ENCODE results near the gene HEPACAM.

Gene HEPACAM

GRCh38 chr11:124899383-124900145, 36.3 kb downstream of the HEPACAM start:
- H4K20me1 ChIP-seq (ENCODE audit: insufficient read depth, low read length), result no peaks in the 10 kb centered on the region
- H3K36me3 ChIP-seq (ENCODE audit: insufficient read depth, low read length), result no peaks in the 10 kb centered on the region
- no peak for DNase-seq
- H3K79me2 ChIP-seq (ENCODE audit: insufficient read depth, low read length), result no peaks in the 10 kb centered on the region
- H3K4me2 ChIP-seq (ENCODE audit: insufficient read depth, low read length), result no peak overlapping the region
- no peak overlapping the region for H3K27ac ChIP-seq (ENCODE audit: low read length)
- peaks cover 29% of the 10 kb centered on the region for H3K27me3 ChIP-seq (ENCODE audit: insufficient read depth, low read length, poor library complexity)
- no peak overlapping the region for H3K9ac ChIP-seq (ENCODE audit: low read depth, low read length)
- H2AFZ ChIP-seq (ENCODE audit: low read depth, low read length), result no peak overlapping the region
- no peaks in the 10 kb centered on the region for H3K4me1 ChIP-seq (ENCODE audit: insufficient read depth, low read length)
- no peaks in the 10 kb centered on the region for H3K9me3 ChIP-seq (ENCODE audit: insufficient read depth, low read length, severe bottlenecking)
- no peak overlapping the region for H3K4me3 ChIP-seq (ENCODE audit: low read depth in 1 of 2, low read length in 2 of 2)
- no peak for TF ChIP-seq EZH2 (IDR thresholded peaks at IDR 0.05; ENCODE audit: borderline replicate concordance, low read depth, low read length, severe bottlenecking)
- TF ChIP-seq CTCF (IDR thresholded peaks at IDR 0.05; ENCODE audit: borderline replicate concordance, extremely low read depth, low read length, poor library complexity, severe bottlenecking), result no peak
- no peak for ATAC-seq (ENCODE audit: insufficient read depth, low read depth)

- Histone ChIP-seq H3K27ac (ENCODE audit: low read length) (no peak overlapping the region), H4K20me1 (ENCODE audit: insufficient read depth, low read length) (no peaks in the 10 kb centered on the region), H2AFZ (ENCODE audit: low read depth, low read length) (no peak overlapping the region), H3K4me1 (ENCODE audit: insufficient read depth, low read length) (no peaks in the 10 kb centered on the region), H3K79me2 (ENCODE audit: insufficient read depth, low read length) (no peaks in the 10 kb centered on the region), H3K27me3 (ENCODE audit: insufficient read depth, low read length, poor library complexity) (peaks cover 27% of the 10 kb centered on the region), H3K4me2 (ENCODE audit: insufficient read depth, low read length) (no peak overlapping the region), H3K36me3 (ENCODE audit: insufficient read depth, low read length) (no peaks in the 10 kb centered on the region), H3K4me3 (ENCODE audit: low read depth in 1 of 2, low read length in 2 of 2) (no peak overlapping the region), H3K9me3 (ENCODE audit: insufficient read depth, low read length, severe bottlenecking) (no peaks in the 10 kb centered on the region), H3K9ac (ENCODE audit: low read depth, low read length) (no peak overlapping the region)
- ATAC-seq (ENCODE audit: insufficient read depth, low read depth), result no peak
- DNase-seq, result no peak
- TF ChIP-seq EZH2 (IDR thresholded peaks at IDR 0.05; ENCODE audit: borderline replicate concordance, low read depth, low read length, severe bottlenecking) (no peak), CTCF (IDR thresholded peaks at IDR 0.05; ENCODE audit: borderline replicate concordance, extremely low read depth, low read length, poor library complexity, severe bottlenecking) (no peak)
Measured at GRCh38 chr11:124898711-124899110, 37.1 kb downstream of the HEPACAM start.

GRCh38 chr11:124898263-124898680, 37.6 kb downstream of the HEPACAM start:
- peaks cover 30% of the 10 kb centered on the region for H3K27me3 ChIP-seq (ENCODE audit: insufficient read depth, low read length, poor library complexity)
- no peak overlapping the region for H3K27ac ChIP-seq (ENCODE audit: low read length)
- TF ChIP-seq EZH2 (IDR thresholded peaks at IDR 0.05; ENCODE audit: borderline replicate concordance, low read depth, low read length, severe bottlenecking) (no peak), CTCF (IDR thresholded peaks at IDR 0.05; ENCODE audit: borderline replicate concordance, extremely low read depth, low read length, poor library complexity, severe bottlenecking) (no peak)
- no peaks in the 10 kb centered on the region for H3K36me3 ChIP-seq (ENCODE audit: insufficient read depth, low read length)
- H2AFZ ChIP-seq (ENCODE audit: low read depth, low read length), result no peak overlapping the region
- no peak overlapping the region for H3K9ac ChIP-seq (ENCODE audit: low read depth, low read length)
- no peaks in the 10 kb centered on the region for H3K79me2 ChIP-seq (ENCODE audit: insufficient read depth, low read length)
- H4K20me1 ChIP-seq (ENCODE audit: insufficient read depth, low read length), result no peaks in the 10 kb centered on the region
- no peak for ATAC-seq (ENCODE audit: insufficient read depth, low read depth)
- no peak for DNase-seq
- H3K4me1 ChIP-seq (ENCODE audit: insufficient read depth, low read length), result no peaks in the 10 kb centered on the region
- H3K4me3 ChIP-seq (ENCODE audit: low read depth in 1 of 2, low read length in 2 of 2), result no peak overlapping the region
- no peak overlapping the region for H3K4me2 ChIP-seq (ENCODE audit: insufficient read depth, low read length)
- H3K9me3 ChIP-seq (ENCODE audit: insufficient read depth, low read length, severe bottlenecking), result no peaks in the 10 kb centered on the region

Measured in DND-41 (cell line).